ENCODE measurements around the gene MON1A. TPM values are rescaled to one million over a fixed set of nuclear protein-coding genes. Genes with fewer than 3 reads are reported as not detected.
A peak's percentile ranks its signal among the peaks of the same experiment; 100 is the strongest.
"Not testable (repeated sequence)": the region's sequence is repeated elsewhere in the genome, so short reads cannot be mapped to it uniquely, and the experiment has no call there.

The MON1A gene, protein sequence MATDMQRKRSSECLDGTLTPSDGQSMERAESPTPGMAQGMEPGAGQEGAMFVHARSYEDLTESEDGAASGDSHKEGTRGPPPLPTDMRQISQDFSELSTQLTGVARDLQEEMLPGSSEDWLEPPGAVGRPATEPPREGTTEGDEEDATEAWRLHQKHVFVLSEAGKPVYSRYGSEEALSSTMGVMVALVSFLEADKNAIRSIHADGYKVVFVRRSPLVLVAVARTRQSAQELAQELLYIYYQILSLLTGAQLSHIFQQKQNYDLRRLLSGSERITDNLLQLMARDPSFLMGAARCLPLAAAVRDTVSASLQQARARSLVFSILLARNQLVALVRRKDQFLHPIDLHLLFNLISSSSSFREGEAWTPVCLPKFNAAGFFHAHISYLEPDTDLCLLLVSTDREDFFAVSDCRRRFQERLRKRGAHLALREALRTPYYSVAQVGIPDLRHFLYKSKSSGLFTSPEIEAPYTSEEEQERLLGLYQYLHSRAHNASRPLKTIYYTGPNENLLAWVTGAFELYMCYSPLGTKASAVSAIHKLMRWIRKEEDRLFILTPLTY
- total RNA-seq (2014; rRNA removed; shearing (Covaris generic)) = 8.9 and 10.8 TPM in 2 replicates
- 11.7 and 15.6 TPM in 2 replicates for polyA plus RNA-seq (2014; cell fraction: nucleus; rRNA removed)

DNA sequence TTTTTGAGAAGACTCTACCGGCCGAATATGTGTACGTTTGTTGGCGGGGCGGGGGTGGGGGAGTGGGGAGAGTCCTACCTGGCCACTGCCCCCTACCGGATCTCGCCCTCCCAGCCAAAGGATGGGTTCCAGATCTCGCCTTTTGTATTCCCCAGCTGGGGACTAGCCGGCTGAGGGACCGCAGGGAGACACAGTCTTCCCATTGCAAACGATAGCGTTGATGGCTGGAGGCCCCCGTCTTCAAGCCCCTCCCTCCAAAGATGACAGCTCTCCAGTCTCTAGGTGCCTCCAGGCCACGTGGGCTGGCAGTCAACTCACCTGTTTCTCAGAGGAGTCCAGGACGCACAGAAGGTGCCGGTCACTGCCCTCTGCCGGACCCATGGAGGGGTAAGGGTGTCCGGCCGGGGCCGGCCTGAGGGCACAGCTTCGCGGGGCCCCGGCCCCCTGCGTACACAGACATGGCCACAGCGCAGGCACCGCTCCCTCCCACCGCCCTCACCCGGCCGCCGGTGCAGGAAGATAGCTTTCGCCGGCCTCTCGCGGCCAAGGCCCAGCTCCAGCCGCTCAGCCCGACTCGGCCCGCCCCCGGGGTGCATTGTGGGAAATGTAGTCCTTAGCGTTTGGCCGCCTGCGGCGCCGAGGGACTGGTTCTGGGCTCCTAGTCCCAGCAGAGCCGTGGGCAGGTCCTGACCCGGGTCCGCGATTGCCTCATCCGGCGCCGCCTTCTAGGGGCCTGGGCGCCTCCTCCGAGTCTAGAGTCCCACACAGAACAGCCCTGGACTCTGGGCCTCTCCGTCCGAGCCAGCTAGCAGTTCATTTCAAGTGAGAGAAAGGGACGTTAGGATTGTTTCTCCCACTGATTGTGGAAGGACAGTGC is at the start of gene MON1A:
MON1A (minus strand) TSS at position 521 of the 877 bp plus-strand sequence. CDS start 16,465 bp downstream, outside the sequence.
- DNase-seq (ENCODE audit: extremely low read depth, low read depth) = peak; percentile 83

DNA sequence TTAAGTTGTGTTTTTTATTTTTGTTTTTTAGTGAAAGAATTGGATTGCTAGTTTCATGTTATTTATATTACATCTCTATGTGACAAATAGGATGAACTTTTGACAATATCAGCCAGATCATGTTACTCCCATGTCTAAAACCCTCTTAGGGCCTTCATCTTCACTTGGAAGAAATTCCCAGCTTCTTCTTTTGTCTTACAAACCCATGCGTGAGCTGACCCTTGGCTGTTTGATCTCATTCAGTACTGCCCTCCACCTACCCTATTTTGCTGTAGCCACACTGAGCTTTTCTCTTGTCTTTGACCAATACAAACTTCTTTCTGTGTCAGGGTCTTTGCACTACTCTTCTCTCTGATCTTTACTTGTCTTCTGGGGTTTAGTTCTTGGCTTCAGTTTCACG is 47.3 kb upstream of the MON1A start:
- DNase-seq (ENCODE audit: extremely low read depth, low read depth) = no peak

- DNase-seq (ENCODE audit: extremely low read depth, low read depth) = no peak
Measured at GRCh38 chr3:49972656-49973055, 43.0 kb upstream of the MON1A start.

- no peak for DNase-seq (ENCODE audit: extremely low read depth, low read depth)
Measured at GRCh38 chr3:49968346-49968745, 38.7 kb upstream of the MON1A start.

DNA sequence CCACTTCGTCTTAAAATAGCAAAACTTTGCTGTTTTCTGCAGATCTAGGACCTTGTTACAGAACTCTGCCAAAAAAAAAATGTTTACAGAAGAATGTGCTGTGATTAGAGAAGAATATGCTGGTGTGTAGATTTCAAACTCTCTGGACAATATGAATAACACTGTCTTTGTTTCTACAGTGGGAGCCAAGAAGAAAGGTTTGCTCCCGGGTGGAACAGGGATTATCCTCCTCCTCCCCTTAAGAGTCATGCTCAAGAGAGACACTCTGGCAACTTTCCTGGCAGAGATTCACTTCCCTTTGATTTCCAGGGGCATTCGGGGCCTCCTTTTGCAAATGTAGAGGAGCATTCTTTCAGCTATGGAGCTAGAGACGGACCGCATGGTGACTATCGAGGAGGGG is 37.7 kb upstream of the MON1A start:
- DNase-seq (ENCODE audit: extremely low read depth, low read depth) = no peak

DNA sequence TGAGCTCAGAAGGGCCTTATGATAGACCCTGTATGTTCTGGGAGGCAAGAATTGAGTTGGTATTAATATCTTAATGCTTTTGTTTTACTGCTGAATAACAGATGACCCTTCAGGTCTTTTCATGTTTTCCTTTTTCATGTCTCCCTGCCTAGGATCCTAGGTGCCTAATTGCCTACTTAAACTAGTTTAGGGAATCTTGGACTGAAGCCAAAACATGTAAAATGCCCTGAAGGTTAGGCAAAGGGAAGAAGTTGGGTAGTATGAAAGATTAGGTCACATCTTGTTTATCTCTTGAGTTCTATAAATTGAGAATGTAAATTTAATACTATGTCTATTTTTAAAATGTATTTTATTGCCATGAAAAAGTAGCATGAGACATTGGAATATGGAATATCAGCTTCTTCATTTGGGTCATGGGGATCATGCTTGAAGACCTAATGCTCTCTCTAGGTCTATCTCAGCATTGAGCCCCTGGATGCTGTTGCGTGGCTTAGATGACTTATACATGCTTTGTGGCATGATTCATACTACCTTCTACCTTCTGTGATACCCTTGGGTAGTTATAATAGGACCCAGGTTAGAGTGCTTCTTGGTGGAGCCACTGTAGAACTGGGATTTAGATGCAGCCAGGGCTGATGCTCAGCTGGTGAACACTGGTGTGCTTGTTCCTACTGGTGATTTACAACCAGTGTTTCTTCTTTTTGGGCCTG is 36.8 kb upstream of the MON1A start:
- no peak for DNase-seq (ENCODE audit: extremely low read depth, low read depth)

DNA sequence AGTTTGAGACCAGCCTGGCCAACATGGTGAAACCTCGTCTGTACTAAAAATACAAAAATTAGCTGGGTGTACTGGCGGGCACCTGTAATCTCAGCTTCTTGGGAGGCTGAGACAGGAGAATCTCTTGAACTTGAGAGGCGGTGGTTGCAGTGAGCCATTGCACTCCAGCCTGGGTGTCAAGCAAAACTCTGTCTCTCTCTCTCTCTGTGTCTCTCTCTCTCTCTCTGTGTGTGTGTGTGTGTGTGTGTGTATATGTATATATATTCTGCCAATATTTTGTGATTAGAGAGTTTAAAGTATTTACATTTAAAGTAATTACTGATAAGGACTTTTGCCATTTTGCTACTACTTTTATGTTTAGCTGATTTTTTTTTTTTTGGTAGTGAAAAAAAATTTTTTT is 26.0 kb upstream of the MON1A start:
- no peak for DNase-seq (ENCODE audit: extremely low read depth, low read depth)

GRCh38 chr3:49952924-49953323 is 23.3 kb upstream of the MON1A start:
- DNase-seq (ENCODE audit: extremely low read depth, low read depth) = no peak

GRCh38 chr3:49942651-49943050 is 13.0 kb upstream of the MON1A start:
- DNase-seq (ENCODE audit: extremely low read depth, low read depth) = no peak

DNA sequence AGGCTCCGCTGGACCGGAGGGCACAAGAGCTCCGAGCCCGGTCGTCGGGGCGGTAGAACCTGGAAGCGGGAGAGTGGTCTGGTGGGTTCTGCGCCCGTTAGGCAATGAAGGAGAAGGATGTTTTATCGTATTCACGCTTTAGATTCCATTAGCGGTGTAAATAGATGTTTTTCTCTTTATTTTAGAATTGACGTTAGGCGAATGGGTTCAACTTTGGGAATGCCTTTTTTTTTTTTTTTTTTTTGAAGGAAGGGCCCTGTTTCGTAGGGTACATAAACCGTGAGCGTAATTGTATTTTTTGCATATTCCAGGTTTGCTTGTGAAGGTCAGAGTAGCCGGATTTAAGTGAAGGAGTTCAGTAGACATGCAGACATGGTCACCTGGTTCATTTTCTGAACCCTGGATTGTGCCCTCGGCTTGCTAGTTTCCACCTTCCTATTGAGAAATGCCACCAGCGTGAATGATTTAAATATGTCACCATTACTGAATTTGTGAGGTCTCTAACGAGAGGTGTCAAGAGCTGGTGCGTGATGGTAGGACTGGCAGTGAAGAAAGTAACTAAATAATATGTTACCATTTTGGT is 11.1 kb upstream of the MON1A start:
- DNase-seq (ENCODE audit: extremely low read depth, low read depth) = no peak

DNA sequence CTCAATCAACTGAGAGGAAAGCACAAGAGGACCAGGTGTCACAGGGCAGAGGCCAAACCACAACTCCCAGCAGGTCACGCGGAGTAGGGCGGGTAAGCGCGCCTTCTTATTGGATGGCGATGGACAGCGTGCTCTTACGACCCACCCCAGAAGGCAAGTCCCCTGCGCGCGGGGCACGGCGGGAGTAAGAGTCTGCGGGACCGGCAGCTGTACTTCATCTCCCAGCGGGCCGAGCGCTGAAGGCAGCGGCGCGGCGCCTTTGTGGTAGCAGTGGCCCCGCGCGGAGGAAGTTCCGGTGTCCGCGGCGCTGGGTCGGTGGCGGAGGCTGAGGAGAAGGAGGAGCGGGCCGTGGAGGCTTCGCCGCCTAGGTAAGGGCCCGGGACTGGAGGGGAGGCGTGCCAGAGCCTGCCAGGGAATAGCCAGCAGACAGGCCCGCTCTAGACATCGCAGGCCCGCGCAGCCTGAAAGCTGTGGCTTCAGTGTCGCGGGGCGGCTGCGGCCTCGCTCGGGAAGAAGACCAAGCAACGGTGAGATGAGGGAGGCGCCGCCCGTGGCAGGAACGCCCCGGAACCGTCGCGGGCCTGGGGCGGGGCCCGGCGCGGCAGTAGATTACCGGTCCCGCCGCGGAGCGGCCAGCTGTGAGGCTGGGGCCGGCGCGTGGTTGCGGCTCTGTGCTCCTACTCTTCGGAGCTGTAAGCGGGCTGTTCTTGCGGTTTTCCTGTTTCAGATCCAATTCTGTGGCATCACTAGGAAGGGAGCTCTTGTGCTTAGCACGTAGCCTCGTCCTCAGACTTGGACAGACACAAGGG is 10.5 kb upstream of the MON1A start, which contains the start of gene RBM6:
RBM6 (plus strand) TSS at position 293 of the 809 bp plus-strand sequence. CDS start 22,492 bp downstream, outside the sequence.
- DNase-seq (ENCODE audit: extremely low read depth, low read depth) = peak; percentile 91

GRCh38 chr3:49937090-49937489 is 7.5 kb upstream of the MON1A start:
- no peak for DNase-seq (ENCODE audit: extremely low read depth, low read depth)

DNA sequence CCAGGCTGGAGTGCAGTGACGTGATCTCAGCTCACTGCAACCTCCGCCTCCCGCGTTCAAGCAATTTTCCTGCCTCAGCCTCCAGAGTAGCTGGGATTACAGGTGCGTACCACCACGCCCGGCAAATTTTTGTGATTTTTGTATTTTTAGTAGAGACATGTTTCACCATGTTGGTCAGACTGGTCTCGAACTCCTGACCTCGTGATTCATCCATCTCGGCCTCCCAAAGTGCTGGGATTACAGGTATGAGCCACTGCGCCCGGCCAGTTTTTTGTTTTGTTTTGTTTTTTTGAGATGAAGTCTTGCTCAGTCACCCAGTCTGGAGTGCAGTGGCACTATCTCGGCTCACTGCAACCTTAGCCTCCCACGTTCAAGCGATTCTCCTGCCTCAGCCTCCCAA is 2.7 kb upstream of the MON1A start:
- not testable (repeated sequence) for DNase-seq (ENCODE audit: extremely low read depth, low read depth)

DNA sequence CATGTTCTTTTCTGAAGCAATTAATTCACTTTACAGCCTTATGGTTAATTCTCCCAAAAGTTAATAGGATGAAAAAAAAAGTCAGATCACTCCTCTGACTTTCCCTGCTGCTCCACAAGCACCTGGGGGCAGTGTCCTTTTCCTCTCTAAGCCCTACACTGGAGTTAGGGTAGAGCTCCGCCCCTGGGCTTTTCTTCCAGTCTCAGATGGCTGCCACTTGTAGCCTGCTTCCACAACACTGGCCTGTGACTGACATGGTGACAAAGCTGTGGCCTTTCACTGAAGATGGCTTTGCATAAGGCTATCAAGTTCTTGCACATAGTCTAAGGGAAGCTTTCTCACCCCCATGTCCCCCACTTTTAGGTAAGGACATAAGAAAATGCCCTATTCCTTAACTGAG is 1.3 kb upstream of the MON1A start:
- DNase-seq (ENCODE audit: extremely low read depth, low read depth) = peak; percentile 19

DNA sequence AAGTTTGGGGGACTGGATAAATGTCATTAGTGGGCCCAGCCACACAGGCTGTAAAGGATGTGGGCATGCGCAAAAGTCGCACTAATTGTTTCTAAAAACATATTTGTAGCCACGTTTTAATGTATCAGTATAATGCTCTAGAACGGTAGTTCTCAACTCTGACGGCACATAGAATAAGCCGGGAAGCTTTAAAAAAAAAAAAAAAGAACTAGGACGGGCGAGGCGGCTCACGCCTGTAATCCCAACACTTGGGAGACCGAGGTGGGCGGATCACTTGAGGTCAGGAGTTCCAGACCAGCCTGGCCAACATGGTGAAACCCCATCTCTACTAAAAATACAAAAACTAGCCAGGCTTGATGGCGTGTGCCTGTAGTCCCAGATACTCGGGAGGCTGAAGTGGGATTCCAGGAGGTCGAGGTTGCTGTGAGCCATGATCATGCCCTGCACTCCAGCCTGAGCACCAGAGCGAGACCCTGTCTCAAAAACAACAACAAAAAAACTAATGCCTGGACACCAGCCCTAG is 618 bp upstream of the MON1A start:
- DNase-seq (ENCODE audit: extremely low read depth, low read depth) = no peak

DNA sequence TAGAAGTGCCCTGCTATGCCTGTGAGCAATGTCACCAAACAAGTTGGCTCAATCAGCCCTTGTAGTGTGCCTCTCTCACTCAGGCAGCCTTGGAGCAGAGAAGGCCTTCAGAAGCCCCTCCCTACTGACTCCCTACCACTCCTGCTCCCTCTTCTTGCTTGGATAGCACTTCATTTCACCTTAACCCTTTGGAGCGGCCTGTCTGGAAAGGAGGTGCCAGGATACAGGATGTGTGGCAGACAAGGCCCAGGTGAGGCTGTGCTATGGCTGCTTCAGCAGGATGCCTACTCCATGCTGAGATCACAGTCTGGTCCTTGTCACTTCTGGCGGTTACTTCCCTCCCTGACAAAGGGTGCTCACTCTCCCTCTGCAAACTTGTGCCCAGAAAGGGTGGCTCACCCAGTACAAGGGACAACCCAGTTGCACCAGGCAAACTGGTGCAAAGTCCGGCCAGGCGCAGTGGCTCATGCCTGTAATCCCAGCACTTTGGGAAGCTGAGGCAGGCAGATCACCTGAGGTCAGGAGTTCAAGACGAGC is 1.1 kb downstream of the MON1A start:
- no peak for DNase-seq (ENCODE audit: extremely low read depth, low read depth)

DNA sequence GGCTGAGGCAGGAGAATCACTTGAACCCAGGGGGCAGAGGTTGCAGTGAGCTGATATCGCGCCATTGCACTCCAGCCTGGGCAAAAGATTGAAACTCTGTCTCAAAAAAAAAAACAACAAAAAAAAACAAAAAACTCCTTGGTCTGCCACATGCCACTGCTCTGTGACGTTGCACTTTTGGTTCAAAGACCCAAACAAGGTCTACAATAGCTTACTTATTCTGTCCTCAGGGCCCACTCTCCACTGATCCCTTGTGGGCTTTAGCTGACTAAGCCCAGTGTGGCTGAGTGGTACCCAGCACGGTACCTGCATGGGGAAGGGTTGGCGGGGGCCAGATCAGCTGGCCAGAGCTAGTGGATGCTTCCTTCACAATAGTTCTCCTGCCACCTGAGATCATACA is 1.8 kb downstream of the MON1A start:
- no peak for DNase-seq (ENCODE audit: extremely low read depth, low read depth)

GRCh38 chr3:49926117-49926728 is 3.4 kb downstream of the MON1A start:
- DNase-seq (ENCODE audit: extremely low read depth, low read depth) = no peak

Data from NCI-H460 (cell line).